Memory B cell (primary cell): Measurements from ENCODE around the gene PGAM2.

Experiments
- ATAC-seq: fragments of 150-1000 bp; cut with Tn5 transposase; 2 replicates; pipeline ENCODE4 v1.10.0; 2021; ENCODE audit warnings: low read depth, mild to moderate bottlenecking, moderate library complexity
- DNase-seq, 2 donors: peaks; one replicate each; pipeline ENCODE4 v3.0.0; 2022; ENCODE audit warnings: low spot score in 2 of 2
- H3K27ac Mint-ChIP-seq: one replicate; pipeline ENCODE4 v1.8.0; 2022; ENCODE audit warnings: mild to moderate bottlenecking, moderate library complexity, mixed read lengths
- H3K27me3 Mint-ChIP-seq: one replicate; pipeline ENCODE4 v1.8.0; 2022; ENCODE audit warnings: mixed read lengths
- H3K36me3 Mint-ChIP-seq: one replicate; pipeline ENCODE4 v1.8.0; 2022; ENCODE audit warnings: mild to moderate bottlenecking, mixed read lengths
- H3K4me1 Mint-ChIP-seq: one replicate; pipeline ENCODE4 v1.8.0; 2022; ENCODE audit warnings: mixed read lengths
- H3K4me3 Mint-ChIP-seq: one replicate; pipeline ENCODE4 v1.8.0; 2022; ENCODE audit warnings: mild to moderate bottlenecking, moderate library complexity, mixed read lengths
- H3K9me3 Mint-ChIP-seq: one replicate; pipeline ENCODE4 v1.8.0; 2022; ENCODE audit warnings: mixed read lengths

Gene PGAM2

DNA sequence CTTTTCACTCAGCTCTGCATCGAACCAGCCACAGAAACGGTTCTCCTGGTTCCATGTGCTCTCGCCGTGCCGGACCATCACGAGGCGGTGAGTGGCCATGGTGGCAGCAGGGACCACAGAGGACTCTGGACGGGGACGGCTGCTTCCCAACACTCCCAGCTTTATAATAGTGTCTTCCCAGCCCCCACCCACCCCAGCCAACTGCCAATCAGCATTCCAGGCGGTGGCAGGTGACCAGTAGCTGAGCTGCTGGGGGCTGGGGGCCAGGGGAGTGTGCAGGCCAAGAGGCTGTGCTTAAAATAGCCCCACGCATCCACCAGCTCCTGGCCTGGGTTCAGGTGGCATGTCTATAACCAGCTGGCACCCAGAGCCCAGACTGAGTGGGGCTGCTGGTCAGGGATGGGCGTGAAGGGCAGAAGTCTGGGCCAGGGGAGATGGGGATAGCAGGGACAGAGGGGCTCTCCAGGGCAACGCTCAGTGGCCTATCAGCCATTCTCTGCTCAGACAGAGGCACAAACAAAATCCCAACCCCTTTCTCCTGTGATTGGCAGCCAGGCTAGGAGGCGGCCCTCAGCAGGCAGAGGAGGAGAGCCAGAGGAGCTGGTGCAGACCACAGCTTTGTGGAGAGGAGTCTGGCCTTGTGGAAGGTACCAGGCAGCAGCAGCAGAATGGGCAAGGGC lies at the start of gene PGAM2:
PGAM2 (minus strand) TSS at position 137 of the 680 bp plus-strand sequence; CDS start at position 99, 38 bp downstream.
- ATAC-seq (peak; percentile 36), DNase-seq (no peak)
- peaks cover 7% of the 10 kb centered on the region for H3K36me3 Mint-ChIP-seq
- H3K27ac Mint-ChIP-seq, result peak within 1 kb of the TSS; percentile 88
- peaks cover 43% of the 10 kb centered on the region for H3K4me1 Mint-ChIP-seq
- no peaks in the 10 kb centered on the region for H3K27me3 Mint-ChIP-seq
- peaks cover 3% of the 10 kb centered on the region for H3K9me3 Mint-ChIP-seq
- H3K4me3 Mint-ChIP-seq, result peak within 1 kb of the TSS; percentile 34

DNA sequence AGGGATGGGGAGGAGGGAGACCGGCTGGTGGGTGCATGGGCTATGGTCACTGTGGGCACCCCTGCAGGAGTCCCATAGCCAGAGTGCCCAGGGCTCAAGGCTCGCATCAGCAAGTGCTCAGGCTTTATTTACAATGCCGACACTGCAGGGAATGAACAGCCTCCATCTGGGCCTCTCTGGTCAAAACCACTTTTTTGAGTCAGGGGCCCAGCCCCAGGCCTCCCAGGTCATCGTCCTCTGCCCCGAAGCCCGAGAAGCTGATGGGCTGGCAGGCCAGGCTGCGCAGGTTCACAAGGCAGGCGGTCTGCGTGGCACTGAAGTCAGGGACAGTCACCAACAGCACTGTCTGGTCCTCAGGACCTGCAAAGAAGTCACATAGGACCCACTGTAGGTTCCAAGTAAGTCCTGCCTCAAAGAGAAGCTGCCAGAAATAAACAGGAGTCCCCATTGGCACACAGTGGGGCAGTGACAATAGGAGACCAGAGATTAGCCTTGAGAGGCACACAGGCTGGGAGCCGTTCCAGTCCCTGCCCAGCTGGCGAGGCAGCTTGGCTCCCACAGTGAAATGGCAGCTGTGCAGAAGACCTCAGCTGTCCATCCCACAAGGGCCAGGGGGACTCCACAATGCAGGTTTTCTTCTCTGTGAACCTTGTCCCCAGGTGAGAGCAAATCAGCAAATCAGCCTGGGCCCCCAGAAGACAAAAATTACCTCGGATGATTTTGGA lies 49.4 kb upstream of the PGAM2 start:
- H3K27me3 Mint-ChIP-seq, result no peaks in the 10 kb centered on the region
- peaks cover 4% of the 10 kb centered on the region for H3K4me1 Mint-ChIP-seq
- H3K36me3 Mint-ChIP-seq, result peaks cover 9% of the 10 kb centered on the region
- no peak overlapping the region for H3K4me3 Mint-ChIP-seq
- no peak overlapping the region for H3K27ac Mint-ChIP-seq
- DNase-seq (no peak), ATAC-seq (no peak)
- H3K9me3 Mint-ChIP-seq, result no peaks in the 10 kb centered on the region

DNA sequence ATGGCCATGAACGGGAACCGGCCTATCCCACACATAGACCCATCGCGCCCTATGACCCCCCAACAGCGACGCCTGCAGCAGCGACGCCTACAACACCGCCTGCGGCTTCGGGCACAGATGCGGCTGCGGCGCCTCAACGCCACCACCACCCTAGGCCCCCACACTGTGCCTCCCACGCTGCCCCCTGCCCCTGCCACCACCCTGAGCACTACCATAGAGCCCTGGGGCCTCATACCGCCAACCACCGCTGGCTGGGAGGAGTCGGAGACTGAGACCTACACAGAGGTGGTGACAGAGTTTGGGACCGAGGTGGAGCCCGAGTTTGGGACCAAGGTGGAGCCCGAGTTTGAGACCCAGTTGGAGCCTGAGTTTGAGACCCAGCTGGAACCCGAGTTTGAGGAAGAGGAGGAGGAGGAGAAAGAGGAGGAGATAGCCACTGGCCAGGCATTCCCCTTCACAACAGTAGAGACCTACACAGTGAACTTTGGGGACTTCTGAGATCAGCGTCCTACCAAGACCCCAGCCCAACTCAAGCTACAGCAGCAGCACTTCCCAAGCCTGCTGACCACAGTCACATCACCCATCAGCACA lies 48.5 kb upstream of the PGAM2 start:
- Mint-ChIP-seq H3K9me3 (no peaks in the 10 kb centered on the region), H3K27me3 (no peaks in the 10 kb centered on the region), H3K4me3 (no peak overlapping the region), H3K27ac (no peak overlapping the region), H3K4me1 (peaks cover 2% of the 10 kb centered on the region), H3K36me3 (peaks cover 8% of the 10 kb centered on the region)
- DNase-seq (no peak), ATAC-seq (no peak)

DNA sequence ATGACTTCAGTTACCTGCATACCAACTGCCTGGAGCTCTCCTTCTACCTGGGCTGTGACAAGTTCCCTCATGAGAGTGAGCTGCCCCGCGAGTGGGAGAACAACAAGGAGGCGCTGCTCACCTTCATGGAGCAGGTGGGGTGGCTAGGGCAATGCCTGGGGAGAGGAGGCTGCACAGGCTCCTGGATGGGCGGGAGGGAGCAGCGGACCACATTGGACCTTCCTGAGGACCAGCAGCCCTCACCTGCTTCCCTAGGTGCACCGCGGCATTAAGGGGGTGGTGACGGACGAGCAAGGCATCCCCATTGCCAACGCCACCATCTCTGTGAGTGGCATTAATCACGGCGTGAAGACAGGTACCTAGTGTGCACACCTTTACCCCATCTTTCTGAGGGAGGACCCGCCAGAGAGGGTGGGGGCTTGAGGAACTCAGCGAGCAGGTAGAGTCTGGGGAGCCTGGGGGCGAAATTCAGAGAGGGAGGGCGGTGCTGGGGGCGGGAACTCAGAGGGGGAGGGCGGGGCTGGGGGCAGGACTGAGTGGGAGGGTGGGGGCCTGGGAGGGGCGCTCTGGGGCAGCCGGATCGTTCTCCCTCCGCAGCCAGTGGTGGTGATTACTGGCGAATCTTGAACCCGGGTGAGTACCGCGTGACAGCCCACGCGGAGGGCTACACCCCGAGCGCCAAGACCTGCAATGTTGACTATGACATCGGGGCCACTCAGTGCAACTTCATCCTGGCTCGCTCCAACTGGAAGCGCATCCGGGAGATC lies 47.8 kb upstream of the PGAM2 start:
- Mint-ChIP-seq H3K36me3 (peaks cover 6% of the 10 kb centered on the region), H3K4me3 (no peak overlapping the region), H3K9me3 (no peaks in the 10 kb centered on the region), H3K27ac (no peak overlapping the region), H3K4me1 (peaks cover 5% of the 10 kb centered on the region), H3K27me3 (peaks cover 4% of the 10 kb centered on the region)
- ATAC-seq (no peak), DNase-seq (no peak)

DNA sequence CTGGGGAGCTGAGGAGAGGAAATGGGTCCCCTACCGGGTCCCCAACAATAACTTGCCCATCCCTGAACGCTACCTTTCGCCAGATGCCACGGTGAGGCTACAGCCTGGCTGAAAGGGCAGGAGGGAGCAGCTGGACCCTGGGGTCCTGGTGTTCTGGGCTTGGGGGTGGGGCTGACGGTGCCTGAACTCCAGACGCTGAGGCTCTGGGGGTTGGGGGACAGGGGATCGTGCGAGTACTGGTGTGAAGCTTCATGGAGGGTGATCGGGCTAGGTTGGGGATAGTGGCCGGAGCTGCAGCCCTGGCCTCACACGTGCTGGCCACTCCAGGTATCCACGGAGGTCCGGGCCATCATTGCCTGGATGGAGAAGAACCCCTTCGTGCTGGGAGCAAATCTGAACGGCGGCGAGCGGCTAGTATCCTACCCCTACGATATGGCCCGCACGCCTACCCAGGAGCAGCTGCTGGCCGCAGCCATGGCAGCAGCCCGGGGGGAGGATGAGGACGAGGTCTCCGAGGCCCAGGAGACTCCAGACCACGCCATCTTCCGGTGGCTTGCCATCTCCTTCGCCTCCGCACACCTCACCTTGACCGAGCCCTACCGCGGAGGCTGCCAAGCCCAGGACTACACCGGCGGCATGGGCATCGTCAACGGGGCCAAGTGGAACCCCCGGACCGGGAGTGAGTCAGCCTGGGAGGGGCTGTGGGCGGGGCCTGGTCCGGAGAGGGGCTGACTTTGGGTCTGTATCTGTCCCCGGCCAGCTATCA lies 47.0 kb upstream of the PGAM2 start:
- Mint-ChIP-seq H3K27ac (no peak overlapping the region), H3K4me3 (no peak overlapping the region), H3K27me3 (peaks cover 6% of the 10 kb centered on the region), H3K4me1 (peaks cover 6% of the 10 kb centered on the region), H3K9me3 (no peaks in the 10 kb centered on the region), H3K36me3 (peaks cover 4% of the 10 kb centered on the region)
- no peak for DNase-seq
- ATAC-seq, result no peak

DNA sequence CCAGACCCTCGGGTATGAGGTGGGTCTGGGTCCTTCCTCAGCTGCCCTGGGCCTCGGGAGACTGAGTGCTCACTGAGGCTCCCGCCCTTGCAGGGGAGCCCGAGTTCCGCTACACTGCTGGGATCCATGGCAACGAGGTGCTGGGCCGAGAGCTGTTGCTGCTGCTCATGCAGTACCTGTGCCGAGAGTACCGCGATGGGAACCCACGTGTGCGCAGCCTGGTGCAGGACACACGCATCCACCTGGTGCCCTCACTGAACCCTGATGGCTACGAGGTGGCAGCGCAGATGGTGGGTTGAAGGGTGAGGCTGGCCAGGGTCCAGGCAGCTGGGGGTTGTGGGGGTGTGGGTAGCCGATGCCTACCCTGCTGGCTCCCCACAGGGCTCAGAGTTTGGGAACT lies 46.4 kb upstream of the PGAM2 start:
- Mint-ChIP-seq H3K9me3 (no peaks in the 10 kb centered on the region), H3K4me1 (peaks cover 5% of the 10 kb centered on the region), H3K27me3 (peaks cover 6% of the 10 kb centered on the region), H3K36me3 (peaks cover 4% of the 10 kb centered on the region), H3K27ac (no peak overlapping the region), H3K4me3 (no peak overlapping the region)
- ATAC-seq (no peak), DNase-seq (no peak)

DNA sequence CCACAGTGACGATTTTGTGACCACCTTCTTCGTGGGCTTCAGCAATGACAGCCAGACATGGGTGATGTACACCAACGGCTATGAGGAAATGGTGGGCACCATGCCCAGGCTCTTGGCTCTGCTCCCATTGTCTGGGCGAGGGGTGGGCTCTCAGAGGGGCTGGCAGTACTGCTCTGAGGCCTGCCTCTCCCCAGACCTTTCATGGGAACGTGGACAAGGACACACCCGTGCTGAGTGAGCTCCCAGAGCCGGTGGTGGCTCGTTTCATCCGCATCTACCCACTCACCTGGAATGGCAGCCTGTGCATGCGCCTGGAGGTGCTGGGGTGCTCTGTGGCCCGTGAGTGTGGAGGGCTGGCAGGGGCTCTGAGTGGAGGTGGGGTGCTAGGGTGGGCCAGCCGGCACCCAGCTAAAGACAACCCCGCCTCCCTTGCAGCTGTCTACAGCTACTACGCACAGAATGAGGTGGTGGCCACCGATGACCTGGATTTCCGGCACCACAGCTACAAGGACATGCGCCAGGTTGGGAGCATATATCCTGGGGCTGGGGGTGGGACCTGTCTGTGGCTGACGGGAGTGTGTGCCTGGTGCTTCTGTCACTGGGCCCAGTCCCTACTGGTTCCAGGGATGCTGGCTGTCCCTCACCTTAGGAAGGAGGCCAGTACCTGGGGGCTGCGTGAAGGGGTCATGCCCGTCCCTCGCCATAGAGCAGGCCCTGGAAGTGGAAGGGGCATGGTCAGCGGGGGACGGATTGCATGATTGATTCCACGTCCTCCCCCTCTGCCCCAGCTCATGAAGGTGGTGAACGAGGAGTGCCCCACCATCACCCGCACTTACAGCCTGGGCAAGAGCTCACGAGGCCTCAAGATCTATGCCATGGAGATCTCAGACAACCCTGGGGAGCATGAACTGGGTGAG lies 45.6 kb upstream of the PGAM2 start:
- ATAC-seq (no peak), DNase-seq (no peak)
- no peak overlapping the region for H3K27ac Mint-ChIP-seq
- peaks cover 6% of the 10 kb centered on the region for H3K27me3 Mint-ChIP-seq
- H3K9me3 Mint-ChIP-seq, result no peaks in the 10 kb centered on the region
- H3K36me3 Mint-ChIP-seq, result peaks cover 4% of the 10 kb centered on the region
- H3K4me3 Mint-ChIP-seq, result no peak overlapping the region
- H3K4me1 Mint-ChIP-seq, result peaks cover 5% of the 10 kb centered on the region

DNA sequence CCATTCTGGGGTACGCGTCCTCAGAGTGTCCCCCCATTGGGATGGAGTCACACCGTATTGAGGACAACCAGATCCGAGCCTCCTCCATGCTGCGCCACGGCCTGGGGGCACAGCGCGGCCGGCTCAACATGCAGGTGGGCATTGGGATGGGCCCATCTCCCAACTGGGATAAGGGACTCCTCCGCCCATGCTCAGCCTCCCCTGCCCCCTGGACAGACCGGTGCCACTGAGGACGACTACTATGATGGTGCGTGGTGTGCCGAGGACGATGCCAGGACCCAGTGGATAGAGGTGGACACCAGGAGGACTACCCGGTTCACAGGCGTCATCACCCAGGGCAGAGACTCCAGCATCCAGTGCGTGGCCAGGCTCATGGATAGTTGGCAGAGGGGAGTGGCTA lies 44.6 kb upstream of the PGAM2 start:
- Mint-ChIP-seq H3K36me3 (peaks cover 4% of the 10 kb centered on the region), H3K27me3 (peaks cover 13% of the 10 kb centered on the region), H3K4me3 (no peak overlapping the region), H3K27ac (no peak overlapping the region), H3K9me3 (no peaks in the 10 kb centered on the region), H3K4me1 (peaks cover 15% of the 10 kb centered on the region)
- ATAC-seq, result no peak
- no peak for DNase-seq

DNA sequence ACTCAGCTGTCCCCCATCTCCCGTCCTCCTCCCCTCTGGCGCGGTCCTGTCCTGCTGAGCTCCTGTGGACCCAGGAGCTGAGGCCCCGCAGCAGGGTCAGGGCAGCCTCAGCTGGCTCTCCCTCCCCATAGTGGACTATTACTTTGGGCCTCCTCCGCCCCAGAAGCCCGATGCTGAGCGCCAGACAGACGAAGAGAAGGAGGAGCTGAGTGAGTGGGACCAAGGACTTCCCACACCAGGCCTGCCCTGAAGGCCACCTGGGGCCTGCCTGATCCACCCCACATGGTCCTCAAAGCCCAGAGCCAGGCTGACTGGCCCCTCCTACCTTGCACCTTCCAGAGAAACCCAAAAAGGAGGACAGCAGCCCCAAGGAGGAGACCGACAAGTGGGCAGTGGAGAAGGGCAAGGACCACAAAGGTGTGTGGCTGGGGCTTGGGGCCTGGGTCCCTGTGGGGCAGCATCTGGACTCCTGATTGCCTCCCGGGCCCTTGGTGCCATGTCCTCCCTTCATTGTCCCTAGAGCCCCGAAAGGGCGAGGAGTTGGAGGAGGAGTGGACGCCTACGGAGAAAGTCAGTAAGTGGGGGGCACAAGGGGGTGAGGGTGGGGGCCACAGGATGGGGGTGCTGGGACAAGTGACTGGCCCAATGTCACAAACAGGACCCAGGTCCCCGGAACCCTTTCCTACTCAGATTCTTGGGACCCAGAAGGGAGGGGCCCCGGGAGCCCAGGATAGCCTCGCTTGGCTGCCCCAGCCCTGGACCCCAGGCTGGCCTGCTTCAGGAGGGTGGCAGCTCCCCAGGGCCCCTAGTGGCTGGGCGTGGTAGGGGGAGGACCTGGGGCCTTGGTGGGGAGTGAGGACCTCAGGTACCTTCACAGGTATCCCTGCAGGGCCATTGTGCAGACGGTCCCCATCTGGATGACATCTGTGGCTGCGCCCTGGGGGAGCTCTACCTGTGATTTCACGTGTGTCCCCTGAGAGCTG lies 43.7 kb upstream of the PGAM2 start:
- H3K27me3 Mint-ChIP-seq, result peaks cover 13% of the 10 kb centered on the region
- H3K9me3 Mint-ChIP-seq, result no peaks in the 10 kb centered on the region
- H3K36me3 Mint-ChIP-seq, result peaks cover 4% of the 10 kb centered on the region
- no peak overlapping the region for H3K27ac Mint-ChIP-seq
- H3K4me3 Mint-ChIP-seq, result no peak overlapping the region
- H3K4me1 Mint-ChIP-seq, result peaks cover 15% of the 10 kb centered on the region
- no peak for ATAC-seq
- no peak for DNase-seq

DNA sequence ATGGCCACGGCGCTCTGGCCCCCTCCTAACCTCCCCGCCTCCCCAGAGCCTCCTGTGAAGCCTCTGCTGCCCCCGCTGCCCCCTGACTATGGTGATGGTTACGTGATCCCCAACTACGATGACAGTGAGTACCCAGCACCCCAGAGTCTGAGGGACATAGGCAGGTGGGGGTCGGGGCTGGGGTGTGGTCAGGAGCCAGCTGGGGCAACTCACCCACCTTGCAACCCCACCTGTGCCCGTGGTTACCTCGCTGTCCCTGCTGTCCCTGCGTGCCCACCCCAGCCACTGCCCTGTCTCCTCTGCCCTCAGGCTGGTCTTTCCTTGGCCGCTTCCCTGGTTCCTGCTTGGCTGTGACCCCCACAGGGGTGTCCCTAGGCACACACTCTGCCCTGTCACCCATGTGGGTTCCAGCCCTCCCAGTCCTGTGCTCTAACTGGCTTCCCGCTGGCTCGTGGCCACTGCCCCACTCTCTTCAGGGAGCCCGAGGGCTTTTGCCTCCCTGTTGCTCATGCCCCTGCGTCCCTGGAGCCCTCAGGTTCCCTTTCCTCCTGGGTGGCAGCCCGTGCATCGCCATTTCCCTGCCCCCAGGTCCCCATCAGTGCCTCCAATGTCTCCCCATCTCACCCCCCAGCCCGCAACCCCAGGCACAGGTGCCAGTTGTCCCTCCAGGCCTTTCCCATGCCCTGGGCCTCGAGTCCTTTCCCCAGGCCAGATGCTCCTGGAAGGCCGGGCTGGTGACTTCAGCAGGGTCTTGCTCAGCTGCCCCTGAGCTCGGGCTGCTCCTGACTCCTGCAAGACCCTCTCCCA lies 42.8 kb upstream of the PGAM2 start:
- Mint-ChIP-seq H3K27me3 (peaks cover 13% of the 10 kb centered on the region), H3K27ac (no peak overlapping the region), H3K4me1 (peaks cover 15% of the 10 kb centered on the region), H3K36me3 (peaks cover 3% of the 10 kb centered on the region), H3K9me3 (no peaks in the 10 kb centered on the region), H3K4me3 (no peak overlapping the region)
- ATAC-seq, result no peak
- DNase-seq, result no peak

DNA sequence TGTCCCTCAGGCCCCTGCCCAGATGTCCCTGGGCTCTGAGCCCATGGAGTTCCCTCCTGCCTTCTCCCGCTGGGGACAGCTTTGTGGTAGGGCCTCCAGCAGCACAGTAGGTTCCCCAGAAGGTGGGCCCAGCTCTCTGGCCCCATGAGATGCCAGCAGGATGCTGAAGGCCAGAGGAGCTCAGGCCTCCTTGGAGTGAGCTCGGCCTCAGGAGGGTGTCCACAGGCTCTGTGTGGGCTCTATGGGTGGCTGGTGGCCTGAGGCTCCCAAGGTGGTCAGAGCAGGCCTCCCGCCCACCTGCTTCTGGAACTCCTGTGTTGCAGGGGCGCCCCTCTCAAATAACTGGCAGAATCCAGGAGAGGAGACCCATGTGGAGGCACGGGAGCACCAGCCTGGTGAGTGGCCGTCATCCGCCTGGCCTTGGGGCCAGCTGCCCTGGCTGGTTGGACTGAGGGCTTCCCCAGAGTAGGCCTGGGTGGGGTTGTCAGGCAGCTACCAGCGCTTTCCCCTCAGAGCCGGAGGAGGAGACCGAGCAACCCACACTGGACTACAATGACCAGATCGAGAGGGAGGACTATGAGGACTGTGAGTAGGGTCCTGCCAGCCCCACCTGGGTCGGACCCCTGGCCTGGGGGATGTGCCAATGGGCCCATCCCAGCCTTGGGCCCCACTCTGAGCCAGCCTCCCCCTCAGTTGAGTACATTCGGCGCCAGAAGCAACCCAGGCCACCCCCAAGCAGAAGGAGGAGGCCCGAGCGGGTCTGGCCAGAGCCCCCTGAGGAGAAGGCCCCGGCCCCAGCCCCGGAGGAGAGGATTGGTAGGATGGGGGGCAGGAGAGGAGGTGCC lies 42.0 kb upstream of the PGAM2 start:
- H3K36me3 Mint-ChIP-seq, result peaks cover 2% of the 10 kb centered on the region
- peaks cover 15% of the 10 kb centered on the region for H3K4me1 Mint-ChIP-seq
- no peaks in the 10 kb centered on the region for H3K9me3 Mint-ChIP-seq
- no peak overlapping the region for H3K27ac Mint-ChIP-seq
- H3K4me3 Mint-ChIP-seq, result no peak overlapping the region
- H3K27me3 Mint-ChIP-seq, result peaks cover 13% of the 10 kb centered on the region
- DNase-seq (no peak), ATAC-seq (no peak)
